HG03025 (cell line): Measurements from ENCODE around the gene TTLL5.
A peak's percentile ranks its signal among the peaks of the same experiment; 100 is the strongest.
"Not testable (repeated sequence)": the region's sequence is repeated elsewhere in the genome, so short reads cannot be mapped to it uniquely, and the experiment has no call there.

ENCODE experiments used
- ATAC-seq: cut with Tn5 transposase; IDR thresholded peaks from one replicate; pipeline ENCODE4 v1.9.1; 2021; ENCODE audit warnings: mild to moderate bottlenecking, moderate library complexity; ENCODE audit not compliant: unreplicated experiment, low FRiP score

The TTLL5 gene

DNA sequence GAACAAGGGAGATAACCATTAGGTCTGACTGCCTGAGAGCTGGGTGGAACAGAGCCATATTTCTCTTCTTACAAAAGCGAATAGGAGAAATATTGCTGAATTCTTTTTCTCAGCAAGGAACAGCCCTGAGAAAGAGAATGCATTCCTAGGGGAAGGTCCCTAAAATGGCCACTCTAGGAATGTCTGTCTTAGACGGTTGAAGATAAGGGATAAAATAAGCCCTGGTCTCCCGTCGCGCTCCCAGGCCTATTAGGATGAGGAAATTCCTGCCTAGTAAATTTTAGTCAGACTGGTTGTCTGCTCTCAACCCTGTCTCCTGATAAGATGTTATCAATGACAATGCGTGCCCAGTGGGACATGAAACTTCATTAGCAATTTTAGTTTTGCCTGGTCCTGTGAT lies 34.0 kb downstream of the TTLL5 start:
- ATAC-seq: not testable (repeated sequence)

GRCh38 chr14:75697386-75697785 lies 36.3 kb downstream of the TTLL5 start:
- ATAC-seq: no peak

DNA sequence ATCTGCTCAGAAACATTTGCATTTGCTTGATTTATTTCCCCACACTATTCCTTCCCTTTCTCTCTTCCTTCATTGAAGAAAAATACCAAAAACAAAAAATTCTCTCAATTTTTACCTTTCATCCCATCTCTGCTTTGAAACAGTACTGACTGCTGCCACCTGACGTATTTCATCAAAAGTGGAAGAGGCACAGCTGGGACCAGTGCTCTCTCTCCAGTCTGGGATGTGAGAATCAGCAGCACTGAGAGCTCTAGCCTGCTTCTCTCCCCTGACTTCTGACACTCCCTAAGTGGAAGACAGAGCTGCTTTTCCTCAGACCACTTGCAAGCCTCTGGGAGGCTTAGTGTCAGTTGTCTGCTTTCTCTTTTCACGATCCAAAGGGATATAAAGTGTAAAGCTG lies 36.9 kb downstream of the TTLL5 start:
- no peak for ATAC-seq

DNA sequence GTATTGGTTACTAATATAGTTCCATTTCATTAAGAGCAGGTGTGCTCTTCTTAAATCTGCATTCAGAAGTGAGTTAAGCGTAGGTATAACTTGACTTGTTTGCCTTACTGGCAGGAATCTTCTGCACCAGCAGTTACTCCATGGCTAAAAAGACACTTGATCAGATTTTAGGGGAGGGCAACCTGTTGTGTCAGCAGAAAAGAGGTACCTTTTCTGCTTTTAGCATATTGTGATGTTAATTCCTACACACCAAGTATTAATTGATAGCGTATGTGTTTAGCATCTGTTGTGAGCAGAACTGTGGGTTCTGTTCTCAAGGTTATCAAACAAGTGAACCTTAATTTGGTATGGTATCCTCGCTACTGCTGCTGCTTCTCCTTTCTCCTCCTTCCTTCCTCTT lies 38.3 kb downstream of the TTLL5 start:
- no peak for ATAC-seq

DNA sequence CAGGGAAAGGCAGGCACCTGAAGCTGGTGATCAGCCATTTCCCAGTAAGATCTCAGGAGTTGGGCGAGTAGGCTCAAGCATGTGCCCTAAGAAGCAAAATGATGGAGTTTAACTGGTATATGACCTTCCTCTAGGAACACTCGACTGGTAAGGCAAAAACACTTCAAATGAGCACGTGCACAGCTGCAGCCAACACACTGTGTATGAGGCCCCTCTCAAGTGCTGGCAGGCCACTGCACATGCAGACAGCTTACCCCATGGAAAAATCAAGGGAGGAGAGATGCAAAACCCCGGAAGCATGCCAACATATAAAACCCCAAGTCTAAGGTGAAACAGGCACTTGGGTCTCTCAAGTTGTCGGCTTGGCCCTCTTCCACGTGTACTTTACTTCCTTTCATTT lies 39.2 kb downstream of the TTLL5 start:
- no peak for ATAC-seq

DNA sequence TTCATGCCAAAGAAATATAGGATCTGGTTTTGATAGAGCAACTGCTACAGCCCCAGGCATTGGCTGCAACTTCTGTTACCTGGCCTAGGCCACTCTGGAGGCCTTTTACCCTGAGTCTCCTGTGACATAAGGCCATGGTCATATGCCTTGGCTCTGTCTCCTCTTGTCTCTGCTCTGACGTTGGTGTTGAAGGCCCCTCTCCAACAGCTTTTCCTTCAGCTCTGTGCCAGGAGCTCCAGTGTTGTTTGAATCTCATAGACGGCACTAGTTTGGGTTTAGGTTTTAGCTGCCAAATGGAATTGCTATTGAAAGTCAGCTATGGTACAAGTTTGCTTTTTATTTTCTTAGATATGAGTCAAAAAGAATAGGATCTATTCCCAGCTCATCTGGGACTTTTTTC lies 41.1 kb downstream of the TTLL5 start:
- ATAC-seq: no peak

- ATAC-seq: no peak
Observed at GRCh38 chr14:75702616-75703261, 41.7 kb downstream of the TTLL5 start.

DNA sequence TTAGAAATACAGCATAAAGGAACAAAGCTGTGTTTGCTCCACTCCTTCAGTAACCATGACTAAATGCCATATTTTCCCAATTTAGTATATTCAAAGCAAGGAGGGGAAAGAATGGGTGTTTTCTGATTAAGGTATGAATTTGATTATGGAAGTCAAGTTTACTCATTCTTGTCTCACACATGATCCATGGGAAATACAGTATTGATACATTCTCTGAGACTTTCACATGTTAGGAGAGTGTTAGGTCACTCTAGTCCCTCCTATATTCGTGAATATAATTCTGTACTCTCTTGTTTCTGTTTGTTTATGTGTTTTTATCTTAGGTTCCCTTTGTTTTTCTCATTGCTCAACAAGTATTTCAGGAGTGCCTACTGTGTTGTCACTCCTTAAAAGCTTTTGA lies 42.4 kb downstream of the TTLL5 start:
- ATAC-seq: no peak

DNA sequence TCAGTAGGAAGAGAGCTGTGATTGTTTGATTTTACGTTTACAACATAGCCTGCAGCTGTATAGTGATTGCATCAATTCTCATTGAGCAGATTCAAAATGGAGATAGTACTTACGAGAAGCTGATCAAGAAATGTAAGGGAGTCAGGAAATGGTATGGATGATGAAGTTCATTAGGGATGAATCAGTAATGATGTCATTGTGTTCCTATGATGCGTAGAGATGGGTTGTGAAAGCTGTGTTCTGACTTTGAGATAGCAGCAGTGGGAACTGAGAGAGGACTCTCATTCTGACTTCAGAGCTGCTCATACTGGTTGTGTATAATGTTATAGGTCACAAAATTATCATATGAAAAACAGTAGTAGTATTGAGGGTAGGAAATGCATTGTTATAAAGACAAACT lies 44.0 kb downstream of the TTLL5 start:
- no peak for ATAC-seq

GRCh38 chr14:75709207-75709812 lies 48.3 kb downstream of the TTLL5 start:
- no peak for ATAC-seq

GRCh38 chr14:75711105-75711795 lies 50.2 kb downstream of the TTLL5 start:
- no peak for ATAC-seq

GRCh38 chr14:75711796-75712211 lies 50.8 kb downstream of the TTLL5 start:
- ATAC-seq: no peak

DNA sequence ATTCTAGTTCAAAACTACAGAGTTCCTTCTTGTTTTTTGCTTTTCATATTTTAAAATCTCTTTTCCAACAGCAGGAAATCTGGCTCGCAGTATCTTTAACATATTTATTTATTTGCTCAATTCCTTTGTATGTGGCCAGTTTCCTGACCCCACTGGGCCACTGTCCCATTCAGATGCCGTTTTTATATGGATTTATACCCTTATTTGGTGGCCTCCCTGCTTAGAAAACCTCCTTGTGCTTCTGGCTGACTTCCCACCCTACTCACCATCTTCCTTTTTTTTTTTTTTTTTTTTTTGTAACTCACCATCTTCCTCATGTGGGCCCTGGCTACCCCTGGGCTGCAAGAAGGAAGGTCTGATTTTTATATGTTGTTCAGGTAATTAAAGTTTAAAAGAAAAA lies 53.9 kb downstream of the TTLL5 start:
- ATAC-seq: no peak

DNA sequence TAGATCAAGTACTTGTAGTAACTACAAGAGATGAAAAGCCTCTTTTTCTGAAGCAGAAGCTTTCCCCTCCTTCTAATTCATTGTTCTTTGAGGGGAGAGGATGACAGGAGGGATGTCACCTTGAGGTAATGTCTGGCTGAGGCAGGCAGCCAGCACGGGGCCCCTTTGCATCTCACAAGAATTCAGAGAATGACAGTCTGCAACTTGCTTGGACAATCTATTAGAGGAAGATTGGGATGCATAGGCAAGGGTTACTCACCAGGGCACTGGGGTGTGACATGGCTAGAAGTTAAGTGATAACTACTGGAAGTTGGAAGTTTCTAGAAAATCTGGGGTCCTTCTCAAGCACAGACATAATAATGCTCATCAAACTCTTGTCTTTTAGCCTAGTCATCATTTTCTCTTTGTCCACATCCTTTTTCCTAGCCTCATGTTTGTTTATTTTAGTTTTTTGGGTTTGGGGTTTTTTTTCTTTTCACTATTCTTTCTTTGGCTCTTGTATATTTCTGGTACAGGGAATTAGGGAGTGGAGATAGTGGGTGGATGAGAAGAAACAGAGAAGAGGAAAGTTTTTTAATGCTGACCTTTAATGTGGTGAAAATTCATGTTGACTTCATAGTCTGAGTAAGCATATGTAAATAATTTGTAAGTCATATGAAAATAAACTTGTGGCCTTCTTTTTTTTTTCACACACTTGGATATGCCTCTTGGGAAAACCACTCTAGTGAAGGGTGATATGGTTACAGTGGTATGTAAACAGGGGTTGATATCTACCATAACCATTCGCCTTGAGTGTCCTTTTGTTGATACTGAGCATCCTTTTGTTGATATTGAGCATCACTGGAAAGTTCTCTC lies 55.1 kb downstream of the TTLL5 start:
- no peak for ATAC-seq

GRCh38 chr14:75717729-75718128 lies 56.7 kb downstream of the TTLL5 start:
- no peak for ATAC-seq

- no peak for ATAC-seq
Observed at GRCh38 chr14:75718199-75718598, 57.2 kb downstream of the TTLL5 start.

GRCh38 chr14:75720116-75720515 lies 59.1 kb downstream of the TTLL5 start:
- ATAC-seq: no peak

DNA sequence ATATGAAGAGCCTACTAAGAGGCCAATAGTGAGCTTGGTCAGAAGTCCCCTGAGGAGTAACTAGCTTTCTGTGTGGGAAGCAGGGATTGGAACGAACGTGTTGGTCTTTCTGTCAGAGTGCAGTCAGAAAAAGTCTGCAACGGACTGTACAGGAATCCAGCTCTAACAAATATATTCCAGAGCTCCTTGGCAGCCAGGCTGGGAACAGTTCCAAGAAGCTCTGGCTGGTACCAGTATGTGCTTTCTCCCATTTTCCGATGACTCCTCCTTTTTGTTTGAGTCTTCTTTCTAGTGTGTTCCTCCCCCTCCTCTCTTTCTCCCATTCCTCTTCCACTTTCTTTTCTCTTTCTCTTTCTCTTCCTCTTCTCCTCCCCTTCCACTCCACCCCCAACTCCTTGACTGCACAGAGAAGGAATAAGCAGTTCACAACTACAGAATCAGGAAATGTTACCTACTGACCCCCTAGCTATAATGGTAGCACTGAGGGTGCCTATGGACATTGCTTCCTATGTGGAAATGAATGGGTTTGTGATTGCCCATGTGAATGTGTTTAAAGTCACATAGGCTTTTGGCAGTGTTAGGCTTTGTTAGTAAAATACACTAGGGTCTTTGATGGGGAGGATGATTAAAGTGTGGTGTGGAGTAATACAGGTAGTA lies 59.9 kb downstream of the TTLL5 start:
- no peak for ATAC-seq

DNA sequence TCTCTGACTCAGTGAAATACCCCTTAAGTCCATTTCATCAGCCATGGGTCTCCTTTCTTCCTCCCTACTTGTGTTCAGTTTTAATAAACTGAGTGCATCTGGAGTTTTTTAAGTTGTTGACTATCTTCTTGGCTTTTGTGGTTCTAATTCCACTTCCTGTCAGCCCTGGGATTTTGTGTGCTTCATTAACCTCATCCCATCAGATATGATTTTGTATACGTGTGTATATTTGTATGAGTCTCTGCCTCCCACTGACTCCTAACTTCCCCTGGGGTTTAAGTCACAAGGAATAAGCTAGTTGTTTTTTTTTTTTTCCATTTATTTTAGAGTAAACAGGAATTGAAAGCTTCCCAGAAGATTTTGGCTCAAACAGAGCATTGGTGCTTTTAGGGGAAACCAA lies 62.7 kb downstream of the TTLL5 start:
- no peak for ATAC-seq

DNA sequence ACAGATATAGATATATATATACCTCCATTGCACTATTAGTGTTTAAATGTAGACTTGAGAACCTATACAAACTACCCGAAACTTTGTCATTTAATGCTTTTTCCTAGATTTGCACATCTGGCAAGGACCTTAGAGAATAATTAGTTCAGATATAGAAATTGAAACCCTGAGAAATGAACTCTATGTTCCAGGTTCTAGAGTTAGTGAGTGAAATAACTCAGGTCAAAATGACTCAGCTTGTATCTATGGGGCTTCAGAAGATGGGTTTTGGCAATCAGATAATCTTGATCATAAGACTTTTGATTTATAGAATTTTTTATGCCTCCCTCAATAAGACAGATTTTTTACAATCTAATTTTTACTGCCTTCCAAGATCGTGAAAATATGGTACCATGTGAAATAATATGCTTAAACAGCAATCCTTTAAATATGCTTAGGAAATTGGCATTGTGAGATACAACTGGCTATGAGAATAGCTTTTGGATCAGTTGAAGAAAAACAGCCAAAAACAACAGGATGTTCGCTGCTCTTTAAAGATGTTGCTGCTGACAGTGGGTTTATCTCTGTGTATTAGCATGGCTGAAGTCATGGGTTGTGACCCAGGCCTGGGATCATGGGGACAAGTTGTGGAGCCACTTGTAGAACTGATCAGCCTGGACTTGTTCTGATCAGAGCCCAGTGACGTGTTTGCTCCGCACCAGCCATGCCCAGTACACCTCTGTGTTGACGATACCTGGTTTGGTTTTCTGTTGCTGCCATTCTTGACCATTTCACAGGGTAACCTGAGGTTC lies 63.6 kb downstream of the TTLL5 start:
- peak; percentile 55 for ATAC-seq
